Thymus (tissue), 11 donors: Measurements from ENCODE around the gene MAPK12. TPM values are rescaled to one million over a fixed set of nuclear protein-coding genes. Genes with fewer than 3 reads are reported as not detected.

Experiments used
- DNase-seq, 9 donors: peaks; one replicate each; pipeline ENCODE4 v3.0.0-alpha.2; 2013; ENCODE audit warnings: low spot score in 9 of 9, low read depth in 6 of 9, missing footprints in 1 of 9
- H3K27ac ChIP-seq, 2 donors: one replicate each; pipeline ENCODE4 v1.5.1; 2013; ENCODE audit warnings: control low read depth in 1 of 2, low read depth in 1 of 2, low read length in 1 of 2, mild to moderate bottlenecking in 1 of 2, moderate library complexity in 1 of 2
- H3K27me3 ChIP-seq, 2 donors: one replicate each; pipeline ENCODE4 v1.5.1; 2013; ENCODE audit warnings: low read length in 1 of 2; ENCODE audit not compliant: control insufficient read depth in 2 of 2, insufficient read depth in 1 of 2
- H3K36me3 ChIP-seq, 2 donors: one replicate each; pipeline ENCODE4 v1.5.1; 2013; ENCODE audit warnings: low read length in 1 of 2, mild to moderate bottlenecking in 1 of 2, moderate library complexity in 1 of 2; ENCODE audit not compliant: control insufficient read depth in 2 of 2, insufficient read depth in 2 of 2
- H3K4me1 ChIP-seq, 2 donors: one replicate each; pipeline ENCODE4 v1.5.1; 2013; ENCODE audit warnings: low read length in 2 of 2; ENCODE audit not compliant: control insufficient read depth in 2 of 2, insufficient read depth in 2 of 2
- H3K4me3 ChIP-seq, 2 donors: one replicate each; pipeline ENCODE4 v1.5.1; 2013; ENCODE audit warnings: low read length in 2 of 2, control low read depth in 1 of 2, mild to moderate bottlenecking in 1 of 2
- H3K9me3 ChIP-seq, 2 donors: one replicate each; pipeline ENCODE4 v1.5.1; 2013; ENCODE audit warnings: low read length in 1 of 2, mild to moderate bottlenecking in 1 of 2; ENCODE audit not compliant: control insufficient read depth in 2 of 2, insufficient read depth in 1 of 2
- WGBS: extraction: QIAGEN DNeasy Blood & Tissue Kit; methylation state at CpG from one replicate; pipeline ENCODE4 v1.1.7; 2013; 5-methylcytosine and 5-hydroxymethylcytosine counted together
- polyA plus RNA-seq: library from polyadenylated mRNA; stranded (reverse); fragments of 200-250 nt; gene quantifications from one replicate; pipeline ENCODE4 v1.2.3, GENCODE V29; 2013
- total RNA-seq: library from RNA; stranded (reverse); fragments of 120-200 nt; gene quantifications from one replicate; pipeline ENCODE4 v1.2.4, GENCODE V29; 2013
- donor health status: healthy.

The MAPK12 gene
- total and polyA plus RNA-seq, 2 donors = 2.2 to 8.2 TPM

DNA sequence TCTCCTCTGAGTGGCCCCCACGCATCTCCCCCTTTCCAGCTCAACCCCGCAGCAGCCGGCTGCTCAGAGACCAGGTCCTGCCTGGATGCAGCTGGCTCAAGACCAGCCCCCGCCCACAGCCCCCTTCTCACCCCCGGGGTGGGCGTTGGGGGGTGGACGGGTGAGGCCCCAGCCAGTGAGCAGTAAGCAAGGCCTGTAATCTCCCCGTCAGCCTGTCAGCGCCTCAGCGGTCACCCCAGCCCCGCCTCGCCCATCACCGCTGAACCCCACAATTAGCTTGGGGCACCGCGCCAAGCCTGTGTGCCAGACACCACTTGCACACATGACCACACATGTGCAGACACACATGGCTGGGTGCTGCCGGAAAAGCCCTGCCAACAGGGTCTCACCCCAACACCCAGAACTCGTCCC lies 40.1 kb upstream of the MAPK12 start:
- Histone ChIP-seq H3K27me3 (peaks cover 33 to 79% of the 10 kb centered on the region in 2 donors), H3K27ac (no peak overlapping the region), H3K9me3 (no peaks in the 10 kb centered on the region), H3K36me3 (no peaks in the 10 kb centered on the region), H3K4me3 (no peak overlapping the region), H3K4me1 (peaks cover 10 to 56% of the 10 kb centered on the region in 2 donors)
- WGBS = 87% methylated on average over 17 of the region's 17 CpGs
- DNase-seq = no peak

DNA sequence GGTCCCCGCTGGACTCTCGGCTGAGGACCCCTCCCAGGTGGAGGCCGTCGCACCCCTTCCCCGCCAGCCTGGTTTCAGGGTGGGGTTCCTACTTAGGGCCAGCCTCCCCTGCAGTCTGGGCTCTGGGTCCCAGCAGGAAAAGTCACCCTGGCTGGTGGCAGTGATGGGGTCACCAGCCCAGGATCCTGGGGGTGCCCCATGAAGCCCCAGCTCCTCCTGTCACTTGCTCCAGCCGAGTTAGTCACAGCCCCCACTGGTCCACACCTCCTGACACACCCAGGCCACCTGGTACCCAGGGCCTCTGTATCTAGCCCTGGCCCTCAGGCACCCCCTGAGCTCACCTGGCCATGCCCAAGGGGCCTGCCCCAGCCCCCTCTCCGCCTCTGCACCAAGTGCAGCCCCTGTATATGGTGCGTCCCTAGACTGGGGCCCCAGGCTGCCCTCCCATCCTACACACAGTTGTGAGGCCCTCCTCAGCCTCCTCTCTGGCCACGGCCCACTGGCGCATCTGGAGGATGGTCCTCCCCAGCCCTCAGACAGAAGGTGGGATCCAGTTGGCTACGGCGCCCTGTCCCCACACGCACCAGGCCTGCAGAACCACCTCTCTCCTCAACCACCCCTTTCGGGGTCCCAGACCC lies 39.3 kb upstream of the MAPK12 start:
- Histone ChIP-seq H3K4me1 (peaks cover 10 to 50% of the 10 kb centered on the region in 2 donors), H3K36me3 (no peaks in the 10 kb centered on the region), H3K9me3 (no peaks in the 10 kb centered on the region), H3K27ac (peak overlapping the region in 1 of 2 donors; percentile 2), H3K27me3 (peaks cover 24 to 70% of the 10 kb centered on the region in 2 donors), H3K4me3 (no peak overlapping the region)
- no peak for DNase-seq
- WGBS = 95% methylated on average over 14 of the region's 14 CpGs

DNA sequence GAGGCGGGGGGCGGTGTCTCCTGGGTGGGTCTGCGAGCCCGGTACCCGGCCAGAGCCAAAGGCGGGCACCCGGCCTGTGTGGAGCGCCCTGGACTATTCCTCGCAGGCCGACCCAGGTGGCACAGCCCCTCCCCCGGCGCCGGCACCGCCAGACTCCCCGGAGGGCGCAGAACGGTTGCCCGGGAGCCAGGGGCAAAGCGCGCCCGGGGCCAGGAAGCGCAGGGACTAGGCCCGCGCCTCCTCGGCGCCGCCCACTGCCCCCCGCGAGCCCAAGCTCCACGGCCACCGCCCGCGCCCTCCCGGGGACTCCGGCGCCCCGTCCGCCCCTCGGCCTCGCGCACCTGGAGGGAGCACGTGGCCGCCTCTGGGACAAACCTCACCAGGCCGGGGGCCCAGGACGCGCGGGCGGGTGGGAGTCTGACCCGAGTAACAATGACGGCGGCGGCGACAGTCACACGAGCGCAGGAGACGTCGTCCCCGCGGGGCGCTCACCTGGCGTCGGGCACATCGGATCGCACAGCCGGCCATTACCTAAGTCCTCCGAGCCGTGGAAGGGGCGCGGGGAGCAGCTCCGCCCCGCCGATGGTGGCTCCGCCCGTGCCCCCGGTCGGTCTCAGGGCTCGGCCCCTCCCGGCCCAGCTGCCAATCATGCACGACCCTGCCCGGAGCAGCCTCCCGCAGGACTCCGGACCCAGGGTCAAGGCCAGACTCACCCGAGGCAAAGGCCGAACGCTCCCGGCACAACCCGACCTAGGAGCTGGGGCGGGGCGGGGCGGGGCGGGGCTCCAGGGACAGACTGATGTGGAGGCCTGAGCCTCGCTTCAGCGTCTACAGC lies 38.5 kb upstream of the MAPK12 start:
- Histone ChIP-seq H3K9me3 (no peaks in the 10 kb centered on the region), H3K27ac (peak overlapping the region in 1 of 2 donors; percentile 2), H3K36me3 (no peaks in the 10 kb centered on the region), H3K4me3 (peak overlapping the region in 1 of 2 donors; percentile 14), H3K27me3 (peaks cover 17 to 63% of the 10 kb centered on the region in 2 donors), H3K4me1 (peaks cover 10 to 43% of the 10 kb centered on the region in 2 donors)
- no peak for DNase-seq
- 54% methylated on average over 93 of the region's 93 CpGs for WGBS

DNA sequence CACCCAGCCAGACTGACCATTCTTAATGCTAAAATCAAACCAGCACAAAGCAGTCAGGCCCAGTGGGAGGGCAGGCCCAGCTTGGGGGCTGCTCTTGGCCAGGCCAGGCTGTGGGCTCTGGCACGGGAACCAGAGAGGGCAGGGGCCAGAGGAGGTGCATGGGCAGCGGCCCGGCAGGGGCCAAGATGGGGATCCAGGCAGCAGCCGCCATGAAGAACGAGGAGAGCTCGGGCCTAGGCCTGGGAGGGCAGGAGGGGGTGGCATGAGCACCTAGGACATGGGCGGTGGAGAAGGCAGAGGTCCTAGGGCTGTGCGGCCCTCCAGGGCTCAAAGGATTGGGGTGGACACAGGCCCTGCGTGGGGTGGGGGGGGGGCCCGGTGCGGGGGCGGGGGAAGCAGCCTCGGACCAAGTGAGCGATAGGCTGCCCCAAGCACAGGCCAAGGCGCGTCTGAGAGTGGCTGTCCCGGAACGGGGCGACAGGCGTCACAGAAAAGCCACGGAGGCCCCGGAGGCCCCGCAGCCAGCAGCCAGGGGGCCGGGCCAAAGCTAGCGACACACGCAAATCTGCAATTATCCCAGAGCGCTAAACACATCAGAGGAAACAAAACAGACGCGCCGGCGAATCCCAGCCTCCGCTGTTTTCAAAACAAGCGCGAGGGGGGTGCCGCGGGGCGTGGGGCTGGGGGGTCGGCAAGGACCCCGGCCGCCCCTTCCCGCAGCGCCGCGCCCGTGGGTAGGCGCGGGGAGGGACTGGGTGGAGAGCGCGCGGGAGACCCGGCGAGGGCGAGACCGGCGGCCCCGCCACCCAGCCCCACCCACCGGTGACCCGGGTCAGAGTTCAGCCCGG lies 37.7 kb upstream of the MAPK12 start:
- peaks cover 10 to 41% of the 10 kb centered on the region in 2 donors for H3K4me1 ChIP-seq
- no peaks in the 10 kb centered on the region for H3K9me3 ChIP-seq
- H3K4me3 ChIP-seq = peak overlapping the region in 1 of 2 donors; percentile 14
- no peak for DNase-seq
- H3K36me3 ChIP-seq = no peaks in the 10 kb centered on the region
- 51% methylated on average over 59 of the region's 59 CpGs for WGBS
- H3K27me3 ChIP-seq = peaks cover 18 to 62% of the 10 kb centered on the region in 2 donors
- no peak overlapping the region for H3K27ac ChIP-seq

DNA sequence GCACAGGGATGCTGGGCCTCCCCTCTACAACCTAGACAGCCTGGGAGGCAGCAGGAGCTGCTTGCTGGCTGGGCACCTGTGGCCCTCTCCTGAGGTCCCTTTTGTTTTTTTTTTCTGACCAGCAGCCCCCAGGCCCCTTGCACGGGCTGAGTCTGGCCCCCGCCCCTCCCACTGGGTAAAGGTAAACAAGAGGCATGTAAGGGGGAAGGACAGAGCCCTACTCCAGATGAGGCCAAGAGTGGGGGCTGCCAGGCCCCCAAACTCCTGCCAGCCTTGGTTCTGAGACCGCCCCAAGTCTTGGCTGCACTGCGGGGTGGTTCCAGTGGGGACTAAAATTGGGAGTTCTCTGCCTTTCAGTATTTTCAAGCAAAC lies 36.8 kb upstream of the MAPK12 start:
- peaks cover 4 to 40% of the 10 kb centered on the region in 2 donors for H3K4me1 ChIP-seq
- no peak for DNase-seq
- no peak overlapping the region for H3K27ac ChIP-seq
- H3K4me3 ChIP-seq = no peak overlapping the region
- H3K9me3 ChIP-seq = no peaks in the 10 kb centered on the region
- no peaks in the 10 kb centered on the region for H3K36me3 ChIP-seq
- 92% methylated on average over 4 of the region's 4 CpGs for WGBS
- peaks cover 24 to 62% of the 10 kb centered on the region in 2 donors for H3K27me3 ChIP-seq

DNA sequence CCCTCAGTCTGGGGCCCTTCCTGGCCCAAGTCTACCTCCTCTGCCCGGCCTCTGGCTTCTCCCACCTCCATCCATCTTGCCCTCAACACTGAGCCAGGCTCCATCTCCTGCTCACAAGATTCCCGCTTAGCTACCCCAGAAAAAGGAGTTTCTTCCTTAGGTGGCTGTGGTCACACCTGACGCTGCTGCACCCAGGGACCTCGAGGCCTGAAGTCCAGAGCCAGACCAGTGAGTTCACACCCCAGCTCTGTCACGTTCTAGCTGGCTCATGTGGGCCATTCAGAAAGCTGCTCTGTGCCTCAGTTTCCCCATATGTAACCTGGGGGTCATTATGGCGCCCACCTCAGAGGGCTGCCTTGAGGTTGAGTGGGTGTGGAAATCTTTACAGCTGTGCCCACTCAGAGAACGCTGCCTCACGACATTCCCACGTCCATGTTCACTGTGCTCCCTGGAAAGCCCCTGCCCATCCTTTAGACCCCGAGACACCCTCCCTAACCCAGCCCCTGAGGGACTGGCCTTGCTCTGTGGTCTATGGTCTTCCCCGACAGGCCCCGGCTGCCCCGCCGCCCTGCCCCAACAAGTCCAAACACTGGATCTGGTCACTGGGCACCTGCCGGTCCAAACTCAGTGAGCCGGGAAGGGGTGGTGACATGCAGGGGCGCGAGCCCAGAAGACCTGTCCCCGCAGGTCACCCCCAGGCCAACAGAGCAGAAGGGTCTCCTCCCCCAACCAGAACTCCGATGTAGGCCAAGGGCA lies 36.2 kb upstream of the MAPK12 start:
- WGBS = 96% methylated on average over 20 of the region's 20 CpGs
- DNase-seq = no peak
- H3K4me1 ChIP-seq = peaks cover 0 to 39% of the 10 kb centered on the region in 2 donors
- no peaks in the 10 kb centered on the region for H3K36me3 ChIP-seq
- no peak overlapping the region for H3K27ac ChIP-seq
- no peak overlapping the region for H3K4me3 ChIP-seq
- no peaks in the 10 kb centered on the region for H3K9me3 ChIP-seq
- H3K27me3 ChIP-seq = peaks cover 25 to 67% of the 10 kb centered on the region in 2 donors

DNA sequence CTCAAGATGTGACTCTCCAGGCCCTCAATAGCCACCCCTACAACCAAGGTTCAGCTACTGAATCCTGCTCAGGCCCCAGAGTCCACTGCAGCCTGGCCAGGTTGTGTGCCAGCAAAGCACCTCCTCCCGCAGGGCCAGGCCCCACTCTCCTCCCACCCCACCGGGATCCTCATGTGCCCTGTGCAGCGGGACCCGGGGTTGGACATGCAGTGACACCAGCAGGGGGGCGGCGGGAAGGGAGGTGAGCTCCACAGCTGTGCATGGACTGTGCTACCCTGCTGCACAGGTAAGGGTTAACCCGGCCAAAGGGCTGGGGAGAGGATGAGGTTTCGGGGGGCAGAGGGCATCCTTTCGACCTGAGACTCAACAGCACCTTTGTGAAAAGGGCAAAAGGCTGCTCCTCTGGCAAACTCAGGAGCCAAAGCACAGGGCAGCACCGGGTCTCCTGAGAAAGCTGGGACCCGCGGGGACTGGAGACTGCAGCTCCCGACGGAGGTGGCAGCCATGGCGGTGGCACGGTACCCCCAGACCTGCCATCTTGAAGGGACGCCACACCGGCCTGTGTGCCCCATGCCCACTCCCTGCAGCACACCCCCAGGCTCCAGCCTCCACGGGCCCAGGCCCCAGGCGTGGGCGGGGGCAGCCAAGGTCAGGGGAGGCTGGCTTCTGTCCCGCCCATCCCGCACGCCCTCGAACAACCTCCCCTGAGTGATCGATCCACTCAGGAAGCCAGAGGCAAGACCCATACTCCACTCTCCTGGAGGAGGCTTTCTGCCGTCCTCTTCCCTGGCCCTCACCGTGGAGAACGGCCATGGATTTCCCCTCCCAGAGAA lies 35.4 kb upstream of the MAPK12 start:
- H3K4me1 ChIP-seq = peaks cover 3 to 38% of the 10 kb centered on the region in 2 donors
- no peaks in the 10 kb centered on the region for H3K9me3 ChIP-seq
- H3K4me3 ChIP-seq = no peak overlapping the region
- no peak overlapping the region for H3K27ac ChIP-seq
- 95% methylated on average over 29 of the region's 29 CpGs for WGBS
- H3K36me3 ChIP-seq = no peaks in the 10 kb centered on the region
- H3K27me3 ChIP-seq = peaks cover 25 to 71% of the 10 kb centered on the region in 2 donors
- no peak for DNase-seq

DNA sequence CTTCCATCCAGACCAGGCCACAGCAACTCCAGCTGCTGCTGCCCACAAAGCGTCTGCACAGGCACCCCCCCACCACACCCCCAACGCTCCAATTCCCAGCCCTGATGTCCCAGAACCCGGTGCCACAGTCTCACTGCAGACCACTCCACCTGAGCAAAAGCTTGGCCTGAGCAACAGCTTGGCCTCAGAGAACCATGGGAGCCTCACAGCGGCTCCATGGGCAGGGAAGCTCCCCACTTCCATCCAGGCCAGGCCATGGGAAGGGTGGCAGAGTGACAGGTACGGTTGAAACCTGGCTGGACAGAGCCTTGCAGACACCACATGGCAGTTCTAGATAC lies 32.8 kb upstream of the MAPK12 start:
- no peaks in the 10 kb centered on the region for H3K36me3 ChIP-seq
- DNase-seq = no peak
- H3K27me3 ChIP-seq = peaks cover 13 to 52% of the 10 kb centered on the region in 2 donors
- no peaks in the 10 kb centered on the region for H3K9me3 ChIP-seq
- WGBS = 54% methylated on average over 5 of the region's 5 CpGs
- no peak overlapping the region for H3K4me3 ChIP-seq
- H3K4me1 ChIP-seq = peaks cover 3 to 30% of the 10 kb centered on the region in 2 donors
- H3K27ac ChIP-seq = no peak overlapping the region
